Measurements from ENCODE around the gene DKK2.

Gene DKK2

DNA sequence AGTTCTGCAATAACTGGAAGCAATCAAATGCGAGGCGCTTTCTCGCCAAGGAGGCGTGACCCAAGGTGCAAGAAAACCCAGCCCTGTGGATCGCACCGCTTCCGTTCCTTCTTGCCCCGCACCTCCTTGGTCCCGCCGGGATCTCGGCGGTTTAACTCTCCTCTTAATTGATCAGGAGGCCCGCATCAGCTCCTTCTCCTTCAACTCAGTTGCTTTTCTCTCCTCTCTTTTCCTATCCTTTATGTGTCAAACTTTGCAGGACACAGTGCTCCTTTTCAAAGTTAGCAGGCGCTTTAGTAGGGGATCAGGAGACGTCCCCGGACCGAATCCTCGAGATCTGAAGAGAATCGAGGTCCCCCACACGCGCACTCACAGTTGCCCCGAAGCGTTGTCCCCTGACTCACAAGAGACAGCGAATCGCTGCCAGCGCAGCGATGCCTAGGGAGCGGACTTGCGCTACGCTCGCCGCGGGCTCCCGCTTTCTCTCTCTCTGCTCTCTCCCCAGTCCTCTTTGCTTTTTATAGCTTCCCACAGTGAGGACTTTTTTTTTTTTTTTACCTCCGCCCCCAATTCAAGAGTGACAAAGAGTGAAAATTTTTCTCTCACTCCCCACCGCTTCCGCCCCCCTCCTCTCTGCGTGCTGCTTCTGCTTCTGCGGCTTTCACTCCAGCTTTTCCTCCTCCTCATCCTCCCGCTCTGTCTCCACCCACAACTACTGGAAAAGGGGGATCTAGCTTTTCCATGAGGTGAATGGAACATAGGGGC, at the start of gene DKK2:
TSS of gene DKK2 (minus strand) at position 495 of the 765 bp plus-strand sequence. CDS start 722 bp downstream, outside the sequence.
- DNase-seq, result no peak

- no peak for DNase-seq
Measured at GRCh38 chr4:107077192-107077591, 41.1 kb upstream of the DKK2 start.

DNA sequence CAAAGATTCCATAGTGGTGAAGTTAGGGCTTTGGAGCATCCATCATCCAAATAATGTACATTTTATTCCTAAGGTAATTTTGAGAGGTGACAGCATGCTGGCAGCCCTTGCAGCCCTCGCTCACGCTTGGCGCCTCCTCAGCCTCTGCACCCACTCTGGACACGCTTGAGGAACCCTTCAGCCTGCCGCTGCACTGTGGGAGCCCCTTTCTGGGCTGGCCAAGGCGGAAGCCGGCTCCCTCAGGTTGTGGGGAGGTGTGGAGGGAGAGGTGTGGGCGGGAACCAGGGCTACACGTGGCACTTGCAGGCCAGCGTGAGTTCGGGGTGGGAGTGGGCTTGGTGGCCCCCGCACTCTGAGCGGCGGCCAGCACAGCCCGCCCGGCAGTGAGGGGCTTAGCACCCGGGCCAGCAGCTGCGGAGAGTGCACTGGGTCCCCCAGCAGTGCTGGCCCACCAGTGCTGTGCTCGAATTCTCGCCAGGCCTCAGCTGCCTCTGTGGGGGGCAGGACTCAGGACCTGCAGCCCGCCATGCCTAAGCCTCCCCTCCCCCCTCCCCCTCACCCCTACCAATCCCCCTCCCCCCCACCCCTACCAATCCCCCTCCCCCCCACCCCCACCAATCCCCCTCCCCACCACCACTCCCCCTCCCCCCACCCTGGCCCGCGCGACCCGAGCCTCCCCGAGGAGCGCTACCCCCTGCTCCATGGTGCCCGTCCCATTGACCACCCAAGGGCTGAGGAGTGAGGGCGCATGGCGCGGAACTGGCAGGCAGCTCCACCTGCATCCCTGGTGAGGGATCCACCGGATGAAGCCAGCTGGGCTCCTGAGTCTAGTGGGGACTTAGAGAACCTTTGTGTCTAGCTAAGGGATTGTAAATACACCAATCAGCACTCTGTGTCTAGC, 37.0 kb upstream of the DKK2 start:
- no peak for DNase-seq

DNA sequence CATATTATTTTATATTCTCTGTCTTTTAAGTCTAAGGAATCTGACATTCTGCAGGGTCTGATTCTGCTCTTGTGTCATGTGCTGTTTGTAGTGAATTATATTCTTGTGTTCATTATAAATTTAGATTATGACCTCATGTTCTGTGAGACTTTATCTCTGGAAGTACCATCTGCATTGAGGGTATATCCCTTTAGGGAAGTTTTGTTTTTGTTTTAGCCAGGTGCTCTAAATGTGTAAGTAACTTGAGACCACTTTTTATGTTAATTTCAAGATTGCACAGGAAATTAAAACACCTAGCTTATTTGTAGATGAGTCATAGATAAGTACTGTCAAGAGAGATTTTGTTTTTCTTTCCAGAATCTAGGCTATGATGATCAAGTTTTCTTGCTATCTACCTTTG, 35.0 kb upstream of the DKK2 start:
- DNase-seq, result no peak

GRCh38 chr4:107069049-107069448, 32.9 kb upstream of the DKK2 start:
- DNase-seq, result no peak

DNA sequence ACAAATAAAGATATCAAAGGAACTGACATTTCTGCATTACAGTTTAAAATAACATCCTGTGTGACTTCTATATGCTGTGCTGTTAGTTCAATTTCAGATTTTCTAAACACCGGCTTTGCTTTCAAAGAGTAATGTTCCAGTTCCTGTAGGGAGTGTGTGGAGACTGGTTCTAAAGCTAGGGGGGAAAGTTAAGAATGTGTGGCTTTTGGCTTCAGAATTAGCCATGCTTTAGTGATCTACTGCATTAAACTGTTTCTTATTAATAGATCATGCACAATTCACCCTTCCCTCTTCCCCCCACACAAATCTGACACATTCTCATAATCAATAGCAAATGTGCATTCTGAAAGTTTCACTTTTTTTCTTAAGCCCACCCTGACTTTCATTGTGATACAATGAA, 32.0 kb upstream of the DKK2 start:
- DNase-seq, result no peak

- no peak for DNase-seq
Measured at GRCh38 chr4:107066621-107067020, 30.5 kb upstream of the DKK2 start.

DNA sequence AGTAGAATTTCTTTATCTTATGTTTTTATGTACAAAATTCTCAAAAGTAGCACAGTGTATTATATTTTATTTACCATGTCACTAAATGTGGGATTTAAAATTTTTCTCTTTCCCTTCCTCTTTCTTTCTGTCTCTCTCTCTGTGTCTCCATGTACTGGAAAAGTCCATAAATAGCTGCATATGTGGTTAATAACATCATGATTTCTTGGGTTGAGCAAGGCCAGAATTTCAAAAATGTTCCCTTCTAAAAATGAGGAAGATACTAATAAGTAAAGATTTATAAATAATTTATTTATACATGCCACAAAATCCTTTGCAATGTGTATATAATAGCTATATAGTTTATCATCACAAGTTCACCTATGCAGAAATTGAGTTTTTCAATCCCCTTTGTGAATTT, 29.1 kb upstream of the DKK2 start:
- DNase-seq, result no peak

- DNase-seq, result no peak
Measured at GRCh38 chr4:107060388-107060787, 24.3 kb upstream of the DKK2 start.

GRCh38 chr4:107058828-107059227, 22.7 kb upstream of the DKK2 start:
- no peak for DNase-seq

DNA sequence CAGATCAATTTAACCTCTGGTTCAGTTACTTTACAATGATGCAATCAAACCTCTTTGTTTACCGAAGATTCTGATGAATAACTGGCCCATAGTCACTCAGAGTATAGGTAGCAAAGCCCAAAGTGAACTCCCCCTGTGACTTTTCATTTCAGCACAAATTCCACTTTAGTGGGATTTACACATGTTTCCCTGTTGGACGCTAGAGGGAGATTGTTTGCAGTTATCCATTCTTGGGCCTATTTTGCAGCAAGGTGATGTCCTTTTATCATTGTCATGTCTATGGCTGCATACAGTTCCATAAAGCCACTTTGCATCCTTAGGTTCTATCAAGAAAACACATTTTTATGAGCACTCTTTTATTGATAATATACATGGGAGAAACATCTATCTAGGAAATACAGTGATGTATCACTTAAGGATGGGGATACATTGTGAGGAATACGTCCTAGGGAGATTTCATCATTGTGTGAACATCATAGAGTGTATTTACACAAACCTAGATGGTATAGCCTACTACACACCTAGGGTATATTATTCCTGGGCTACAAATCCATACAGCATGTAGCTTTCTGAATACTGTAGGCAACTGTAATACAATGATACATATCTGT, 14.5 kb upstream of the DKK2 start:
- no peak for DNase-seq

GRCh38 chr4:107046261-107046660, 10.1 kb upstream of the DKK2 start:
- no peak for DNase-seq

DNA sequence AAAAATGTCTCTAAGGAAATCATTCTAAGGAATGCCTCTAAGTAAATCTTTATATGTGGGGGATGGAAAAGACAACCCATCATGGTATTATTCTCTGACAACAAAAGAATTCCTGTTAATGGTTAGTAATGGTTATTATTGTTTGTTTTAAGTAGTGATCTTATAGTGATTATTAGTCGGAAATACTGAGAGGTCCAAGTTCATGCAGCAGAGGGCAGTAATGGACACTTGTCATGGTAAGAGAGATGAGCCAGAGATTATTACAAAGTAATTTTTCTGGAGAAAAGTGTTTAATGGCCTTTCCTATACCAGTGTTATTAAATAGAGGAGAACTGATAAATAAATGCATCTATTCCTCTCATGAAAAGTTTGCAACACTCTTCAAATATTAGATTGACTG, 8.1 kb upstream of the DKK2 start:
- DNase-seq, result no peak

GRCh38 chr4:107037199-107037584, 1.1 kb upstream of the DKK2 start:
- no peak for DNase-seq

GRCh38 chr4:107036584-107037198, 578 bp upstream of the DKK2 start:
- DNase-seq, result no peak

- DNase-seq, result no peak
Measured at GRCh38 chr4:107034996-107035818, 906 bp downstream of the DKK2 start.

- no peak for DNase-seq
Measured at GRCh38 chr4:107034091-107034995, 1.8 kb downstream of the DKK2 start.

DNA sequence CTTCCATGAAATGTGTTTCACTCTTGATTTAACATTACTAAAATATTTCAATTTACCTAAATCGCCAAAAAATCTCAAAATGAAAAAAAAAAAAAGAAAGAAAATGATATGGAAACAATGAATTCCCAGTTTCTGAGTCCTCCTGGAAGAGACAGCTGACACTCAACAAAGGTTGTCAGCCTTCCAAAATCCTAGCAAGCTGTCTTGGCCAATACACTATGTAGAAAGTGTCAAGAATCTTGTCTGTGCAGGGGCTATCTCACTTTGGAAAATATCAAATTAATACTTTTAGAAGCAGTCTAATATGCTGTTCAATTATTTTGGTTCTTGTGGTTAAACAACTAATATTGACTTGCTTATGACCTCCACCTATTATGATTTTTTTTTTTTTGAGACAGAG, 8.7 kb downstream of the DKK2 start:
- DNase-seq, result no peak

DNA sequence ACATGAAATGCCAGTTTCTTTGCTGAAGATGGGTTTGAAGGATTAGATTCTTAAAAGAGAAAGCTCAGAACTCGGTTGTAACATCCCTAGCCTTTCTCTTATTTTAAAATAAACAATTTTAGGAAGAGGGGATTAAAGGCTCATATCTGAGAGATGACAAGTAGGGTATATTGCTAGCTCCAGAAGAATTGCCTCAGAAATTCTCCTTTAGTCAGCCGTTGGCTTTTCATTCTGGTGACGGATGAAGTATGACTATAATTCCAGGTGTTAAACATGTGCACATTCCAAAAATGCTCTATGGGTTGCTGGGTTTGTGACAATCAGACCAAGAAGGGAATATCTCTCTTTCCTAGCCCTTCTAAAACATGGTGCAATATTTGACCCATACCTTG, 17.8 kb downstream of the DKK2 start:
- no peak for DNase-seq

DNA sequence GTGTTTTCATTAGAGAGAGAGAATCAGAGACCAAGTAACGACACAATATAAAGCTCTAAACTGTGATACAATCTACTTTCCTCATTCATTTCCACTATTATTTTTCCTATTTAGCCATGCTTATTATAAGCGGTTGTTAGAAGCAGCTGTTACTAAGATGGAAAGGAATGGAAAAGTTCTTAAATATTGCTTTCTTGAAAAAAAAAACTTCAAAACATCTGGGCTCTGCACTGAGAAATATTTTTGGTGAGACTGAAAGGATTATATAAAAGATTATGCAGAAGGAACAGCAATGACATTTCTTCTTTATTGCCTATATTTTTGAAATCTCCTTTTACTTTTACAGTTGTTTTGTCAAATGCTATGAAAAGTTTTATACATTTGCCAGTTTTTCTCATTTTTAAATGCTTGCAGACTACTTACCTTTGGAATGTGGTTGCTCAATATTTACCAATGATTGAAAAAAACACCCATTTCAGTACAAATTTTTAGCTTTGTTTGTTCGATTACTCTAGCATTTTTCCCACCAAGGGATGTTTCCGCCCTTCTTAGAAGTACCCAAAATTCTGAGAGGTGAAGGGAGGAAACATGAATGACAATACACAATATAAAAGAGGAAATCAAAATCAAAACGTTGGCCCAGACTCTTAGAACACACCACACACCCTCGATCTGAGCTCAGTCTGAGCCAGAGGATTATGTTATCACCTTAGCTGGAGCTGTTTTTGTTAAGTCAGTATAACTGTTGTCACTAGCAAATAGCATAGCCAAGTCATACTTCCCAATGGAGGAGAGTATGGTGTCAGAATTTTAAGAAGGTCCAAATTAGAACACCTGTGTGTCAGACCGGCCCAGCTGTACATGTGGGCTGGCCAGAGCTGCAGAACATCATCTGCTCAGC, 18.4 kb downstream of the DKK2 start:
- no peak for DNase-seq

All from NCI-H146 (cell line).